Skin epidermis (tissue), 12 donors: ENCODE data around the gene MCF2L.

ENCODE experiments used
- H3K27ac ChIP-seq, 21 experiments: fragments of 200-600 bp; sonication (generic) in 11 of 21; one replicate each; pipeline ENCODE4 v1.5.0; 2020; ENCODE audit warnings: mild to moderate bottlenecking in 3 of 21, inconsistent platforms in 2 of 21, moderate library complexity in 2 of 21
- H3K4me3 ChIP-seq, 7 experiments: fragments of 200-600 bp; sonication (generic) in 2 of 7; one replicate each; pipeline ENCODE4 v1.5.0; 2020; ENCODE audit warnings: inconsistent platforms in 2 of 7, mild to moderate bottlenecking in 2 of 7, moderate library complexity in 1 of 7

The MCF2L gene

GRCh38 chr13:112976526-112976925 lies 7.5 kb downstream of the MCF2L start:
- no peak overlapping the region for H3K27ac ChIP-seq
- no peak overlapping the region for H3K4me3 ChIP-seq

GRCh38 chr13:112977091-112977490 lies 8.1 kb downstream of the MCF2L start:
- H3K27ac ChIP-seq = peak overlapping the region in 2 of 21 experiments; percentile 28 to 83

GRCh38 chr13:112977525-112977924 lies 8.5 kb downstream of the MCF2L start:
- peak overlapping the region in 2 of 21 experiments; percentile 28 to 83 for H3K27ac ChIP-seq
- no peak overlapping the region for H3K4me3 ChIP-seq

More at GRCh38 chr13:112977091-112977490, 8.1 kb downstream of the MCF2L start:
- H3K4me3 ChIP-seq = no peak overlapping the region

- peak overlapping the region in 4 of 7 experiments; percentile 2 to 27 (median 20) for H3K4me3 ChIP-seq
These were observed 9.8 kb downstream of the MCF2L start for GRCh38 chr13:112978561-112979405.

GRCh38 chr13:112979406-112979902 lies 10.4 kb downstream of the MCF2L start:
- Histone ChIP-seq H3K27ac (peak overlapping the region in 10 of 21 experiments; percentile 9 to 83 (median 52)), H3K4me3 (peak overlapping the region in 6 of 7 experiments; percentile 2 to 27 (median 18))

More at GRCh38 chr13:112978561-112979405, 9.8 kb downstream of the MCF2L start:
- H3K27ac ChIP-seq = peak overlapping the region in 11 of 21 experiments; percentile 9 to 83 (median 50)

- H3K4me3 ChIP-seq = peak overlapping the region in 5 of 7 experiments; percentile 2 to 27 (median 21)
- peak overlapping the region in 6 of 21 experiments; percentile 9 to 83 (median 44) for H3K27ac ChIP-seq
These were observed 11.4 kb downstream of the MCF2L start for GRCh38 chr13:112980434-112980833.

- peak overlapping the region in 3 of 21 experiments; percentile 20 to 83 (median 22) for H3K27ac ChIP-seq
- peak overlapping the region in 1 of 7 experiments; percentile 2 for H3K4me3 ChIP-seq
These were observed 12.4 kb downstream of the MCF2L start for GRCh38 chr13:112981451-112981850.

GRCh38 chr13:112982281-112983041 lies 13.4 kb downstream of the MCF2L start:
- H3K27ac ChIP-seq = peak overlapping the region in 3 of 21 experiments; percentile 17 to 83 (median 20)
- H3K4me3 ChIP-seq = no peak overlapping the region

GRCh38 chr13:112983042-112983305 lies 14.0 kb downstream of the MCF2L start:
- H3K4me3 ChIP-seq = no peak overlapping the region
- H3K27ac ChIP-seq = peak overlapping the region in 1 of 21 experiments; percentile 35

- H3K4me3 ChIP-seq = no peak overlapping the region
- H3K27ac ChIP-seq = peak overlapping the region in 1 of 21 experiments; percentile 35
These were observed 14.6 kb downstream of the MCF2L start for GRCh38 chr13:112983428-112984196.

GRCh38 chr13:112984501-112984900 lies 15.5 kb downstream of the MCF2L start:
- Histone ChIP-seq H3K27ac (peak overlapping the region in 2 of 21 experiments; percentile 39 to 42), H3K4me3 (peak overlapping the region in 1 of 7 experiments; percentile 30)

GRCh38 chr13:112984954-112985802 lies 16.2 kb downstream of the MCF2L start:
- Histone ChIP-seq H3K4me3 (peak overlapping the region in 1 of 7 experiments; percentile 30), H3K27ac (peak overlapping the region in 3 of 21 experiments; percentile 39 to 61 (median 42))

GRCh38 chr13:112985803-112986408 lies 16.9 kb downstream of the MCF2L start:
- H3K27ac ChIP-seq = no peak overlapping the region
- H3K4me3 ChIP-seq = peak overlapping the region in 1 of 7 experiments; percentile 30

- no peak overlapping the region for H3K27ac ChIP-seq
- H3K4me3 ChIP-seq = no peak overlapping the region
These were observed 17.5 kb downstream of the MCF2L start for GRCh38 chr13:112986470-112986869.

- Histone ChIP-seq H3K4me3 (no peak overlapping the region), H3K27ac (no peak overlapping the region)
These were observed 18.1 kb downstream of the MCF2L start for GRCh38 chr13:112986946-112987681.

GRCh38 chr13:112987682-112988024 lies 18.6 kb downstream of the MCF2L start:
- Histone ChIP-seq H3K27ac (no peak overlapping the region), H3K4me3 (no peak overlapping the region)

- Histone ChIP-seq H3K4me3 (no peak overlapping the region), H3K27ac (peak overlapping the region in 4 of 21 experiments; percentile 1 to 69 (median 42))
These were observed 21.8 kb downstream of the MCF2L start for GRCh38 chr13:112990783-112991182.

- peak overlapping the region in 5 of 21 experiments; percentile 1 to 69 (median 32) for H3K27ac ChIP-seq
- no peak overlapping the region for H3K4me3 ChIP-seq
These were observed 22.6 kb downstream of the MCF2L start for GRCh38 chr13:112991609-112992008.
